GM18517 (cell line): ENCODE data around the gene RANGRF.

ENCODE experiments used
- ATAC-seq: cut with Tn5 transposase; IDR thresholded peaks from one replicate; pipeline ENCODE4 v1.9.1; 2021; ENCODE audit warnings: mild to moderate bottlenecking, moderate library complexity; ENCODE audit not compliant: unreplicated experiment

RANGRF gene

GRCh38 chr17:8312726-8313600, 24.5 kb downstream of the RANGRF start:
- no peak for ATAC-seq

GRCh38 chr17:8314797-8315763, 26.6 kb downstream of the RANGRF start:
- no peak for ATAC-seq

GRCh38 chr17:8315764-8316217, 27.3 kb downstream of the RANGRF start:
- no peak for ATAC-seq

- ATAC-seq: no peak
Measured at GRCh38 chr17:8318010-8318935, 29.8 kb downstream of the RANGRF start.

- ATAC-seq: no peak
Measured at GRCh38 chr17:8320262-8320661, 31.8 kb downstream of the RANGRF start.

- ATAC-seq: no peak
Measured at GRCh38 chr17:8320990-8321389, 32.5 kb downstream of the RANGRF start.

- no peak for ATAC-seq
Measured at GRCh38 chr17:8322061-8322460, 33.6 kb downstream of the RANGRF start.

- no peak for ATAC-seq
Measured at GRCh38 chr17:8324132-8324531, 35.7 kb downstream of the RANGRF start.

- no peak for ATAC-seq
Measured at GRCh38 chr17:8324923-8325322, 36.5 kb downstream of the RANGRF start.

- ATAC-seq: no peak
Measured at GRCh38 chr17:8326511-8327302, 38.2 kb downstream of the RANGRF start.

- no peak for ATAC-seq
Measured at GRCh38 chr17:8327303-8327649, 38.8 kb downstream of the RANGRF start.

- no peak for ATAC-seq
Measured at GRCh38 chr17:8332128-8332527, 43.7 kb downstream of the RANGRF start.

GRCh38 chr17:8332688-8333087, 44.2 kb downstream of the RANGRF start:
- ATAC-seq: no peak

- no peak for ATAC-seq
Measured at GRCh38 chr17:8333281-8333680, 44.8 kb downstream of the RANGRF start.

- no peak for ATAC-seq
Measured at GRCh38 chr17:8337802-8338752, 49.6 kb downstream of the RANGRF start.

- no peak for ATAC-seq
Measured at GRCh38 chr17:8338753-8339140, 50.3 kb downstream of the RANGRF start.

- ATAC-seq: no peak
Measured at GRCh38 chr17:8339540-8339939, 51.1 kb downstream of the RANGRF start, which contains the start of gene ODF4. Gene ODF4, plus strand, starts transcription at chr17:8339840. Its CDS starts 212 bp downstream, at chr17:8340052.
